SJSA1 (cell line): ENCODE results near the gene NPAS3. TPM values are rescaled to one million over a fixed set of nuclear protein-coding genes. Genes with fewer than 3 reads are reported as not detected.

Experiments
- DNase-seq, 2 experiments: peaks; one replicate each; pipeline ENCODE4 v3.0.0-alpha.2; 2015 to 2020; ENCODE audit warnings: low spot score in 2 of 2, low read depth in 1 of 2
- H3K27ac ChIP-seq: fragments of 250-450 bp; sonication (Bioruptor Pico); 2 replicates; pipeline ENCODE4 v1.5.1; 2020; ENCODE audit warnings: mild to moderate bottlenecking, moderate library complexity
- H3K27me3 ChIP-seq: fragments of 250-450 bp; sonication (Bioruptor Pico); replicated peaks from 2 replicates; pipeline ENCODE4 v1.5.1; 2020; ENCODE audit warnings: mild to moderate bottlenecking, moderate library complexity
- H3K36me3 ChIP-seq: fragments of 250-450 bp; sonication (Bioruptor Pico); 2 replicates; pipeline ENCODE4 v1.5.1; 2020; ENCODE audit warnings: mild to moderate bottlenecking
- H3K4me1 ChIP-seq: fragments of 250-450 bp; sonication (Bioruptor Pico); replicated peaks from 2 replicates; pipeline ENCODE4 v1.6.1; 2021; ENCODE audit warnings: mild to moderate bottlenecking
- H3K4me3 ChIP-seq: fragments of 250-450 bp; sonication (Bioruptor Pico); 2 replicates; pipeline ENCODE4 v1.5.1; 2020; ENCODE audit warnings: mild to moderate bottlenecking
- H3K9me3 ChIP-seq: fragments of 250-450 bp; sonication (Bioruptor Pico); replicated peaks from 2 replicates; pipeline ENCODE4 v1.5.1; 2020; ENCODE audit warnings: mild to moderate bottlenecking
- total RNA-seq: library from RNA; depleted of rRNA; stranded (reverse); fragments of >200 nt; shearing (Covaris generic); gene quantifications from 2 replicates; pipeline ENCODE4 v1.2.3, GENCODE V29; 2014

Gene NPAS3
- total RNA-seq, 1 experiment from 2014 or later, result 0.26 TPM

- Histone ChIP-seq H3K4me3 (no peak overlapping the region), H3K36me3 (no peaks in the 10 kb centered on the region), H3K27me3 (no peaks in the 10 kb centered on the region), H3K9me3 (no peaks in the 10 kb centered on the region), H3K4me1 (no peaks in the 10 kb centered on the region), H3K27ac (no peak overlapping the region)
- DNase-seq, result no peak
These were observed 609.9 kb downstream of the NPAS3 start for GRCh38 chr14:33548606-33549005.

GRCh38 chr14:33551963-33552362 lies 613.3 kb downstream of the NPAS3 start:
- Histone ChIP-seq H3K36me3 (no peaks in the 10 kb centered on the region), H3K27ac (no peak overlapping the region), H3K27me3 (no peaks in the 10 kb centered on the region), H3K9me3 (no peaks in the 10 kb centered on the region), H3K4me3 (no peak overlapping the region), H3K4me1 (no peaks in the 10 kb centered on the region; the same call in 1 of the 2 replicates)
- DNase-seq, result no peak

- no peak overlapping the region for H3K27ac ChIP-seq
- H3K9me3 ChIP-seq, result no peaks in the 10 kb centered on the region
- H3K4me3 ChIP-seq, result no peak overlapping the region
- DNase-seq, result no peak
- no peaks in the 10 kb centered on the region; the same call in 1 of the 2 replicates for H3K4me1 ChIP-seq
- no peaks in the 10 kb centered on the region for H3K27me3 ChIP-seq
- H3K36me3 ChIP-seq, result no peaks in the 10 kb centered on the region
These were observed 615.1 kb downstream of the NPAS3 start for GRCh38 chr14:33553706-33554278.

- no peak overlapping the region for H3K4me3 ChIP-seq
- no peaks in the 10 kb centered on the region for H3K27me3 ChIP-seq
- no peak overlapping the region for H3K27ac ChIP-seq
- DNase-seq, result no peak
- H3K9me3 ChIP-seq, result no peaks in the 10 kb centered on the region
- no peaks in the 10 kb centered on the region; the same call in 1 of the 2 replicates for H3K4me1 ChIP-seq
- H3K36me3 ChIP-seq, result no peaks in the 10 kb centered on the region
These were observed 616.3 kb downstream of the NPAS3 start for GRCh38 chr14:33554988-33555387.

GRCh38 chr14:33555710-33556350 lies 617.2 kb downstream of the NPAS3 start:
- H3K4me1 ChIP-seq, result no peaks in the 10 kb centered on the region; the same call in 1 of the 2 replicates
- no peaks in the 10 kb centered on the region for H3K27me3 ChIP-seq
- H3K4me3 ChIP-seq, result no peak overlapping the region
- DNase-seq, result no peak
- H3K36me3 ChIP-seq, result no peaks in the 10 kb centered on the region
- no peaks in the 10 kb centered on the region for H3K9me3 ChIP-seq
- H3K27ac ChIP-seq, result no peak overlapping the region

- H3K27ac ChIP-seq, result no peak overlapping the region
These were observed 617.9 kb downstream of the NPAS3 start for GRCh38 chr14:33556382-33557121.

GRCh38 chr14:33560718-33561431 lies 622.2 kb downstream of the NPAS3 start:
- Histone ChIP-seq H3K27me3 (no peaks in the 10 kb centered on the region), H3K4me1 (peaks cover 15% of the 10 kb centered on the region), H3K9me3 (no peaks in the 10 kb centered on the region), H3K4me3 (no peak overlapping the region), H3K36me3 (no peaks in the 10 kb centered on the region), H3K27ac (no peak overlapping the region)
- no peak for DNase-seq

More at GRCh38 chr14:33556382-33557121, 617.9 kb downstream of the NPAS3 start:
- Histone ChIP-seq H3K4me3 (no peak overlapping the region), H3K9me3 (no peaks in the 10 kb centered on the region), H3K36me3 (no peaks in the 10 kb centered on the region), H3K27me3 (no peaks in the 10 kb centered on the region), H3K4me1 (no peaks in the 10 kb centered on the region; the same call in 1 of the 2 replicates)
- no peak for DNase-seq

- Histone ChIP-seq H3K27me3 (no peaks in the 10 kb centered on the region), H3K4me3 (no peak overlapping the region), H3K9me3 (no peaks in the 10 kb centered on the region), H3K27ac (no peak overlapping the region), H3K4me1 (peaks cover 15% of the 10 kb centered on the region), H3K36me3 (no peaks in the 10 kb centered on the region)
- no peak for DNase-seq
These were observed 623.0 kb downstream of the NPAS3 start for GRCh38 chr14:33561488-33562175.

- Histone ChIP-seq H3K9me3 (no peaks in the 10 kb centered on the region), H3K27me3 (no peaks in the 10 kb centered on the region), H3K4me3 (no peak overlapping the region), H3K4me1 (peaks cover 26% of the 10 kb centered on the region), H3K36me3 (no peaks in the 10 kb centered on the region), H3K27ac (no peak overlapping the region)
- no peak for DNase-seq
These were observed 624.7 kb downstream of the NPAS3 start for GRCh38 chr14:33563191-33563900.

GRCh38 chr14:33563901-33564197 lies 625.2 kb downstream of the NPAS3 start:
- H3K4me1 ChIP-seq, result peaks cover 31% of the 10 kb centered on the region
- no peak overlapping the region for H3K4me3 ChIP-seq
- no peak for DNase-seq
- H3K27ac ChIP-seq, result no peak overlapping the region
- H3K36me3 ChIP-seq, result no peaks in the 10 kb centered on the region
- H3K9me3 ChIP-seq, result no peaks in the 10 kb centered on the region
- no peaks in the 10 kb centered on the region for H3K27me3 ChIP-seq

- no peaks in the 10 kb centered on the region for H3K27me3 ChIP-seq
- H3K27ac ChIP-seq, result peak overlapping the region; percentile 33; the same call in 1 of the 2 replicates
- no peak overlapping the region for H3K4me3 ChIP-seq
- peak; percentile 46 to 51 for DNase-seq
- H3K4me1 ChIP-seq, result peaks cover 42% of the 10 kb centered on the region
- no peaks in the 10 kb centered on the region for H3K9me3 ChIP-seq
- H3K36me3 ChIP-seq, result no peaks in the 10 kb centered on the region
These were observed 626.3 kb downstream of the NPAS3 start for GRCh38 chr14:33564774-33565630.

GRCh38 chr14:33566082-33566481 lies 627.4 kb downstream of the NPAS3 start:
- Histone ChIP-seq H3K4me3 (no peak overlapping the region), H3K9me3 (no peaks in the 10 kb centered on the region), H3K27ac (no peak overlapping the region), H3K4me1 (peaks cover 53% of the 10 kb centered on the region), H3K36me3 (no peaks in the 10 kb centered on the region), H3K27me3 (no peaks in the 10 kb centered on the region)
- DNase-seq, result no peak
